Measurements from ENCODE around the gene VSIR. TPM values are rescaled to one million over a fixed set of nuclear protein-coding genes. Genes with fewer than 3 reads are reported as not detected.

The VSIR gene
- total RNA-seq, 1 donor from 2014 or later, result not detected

DNA sequence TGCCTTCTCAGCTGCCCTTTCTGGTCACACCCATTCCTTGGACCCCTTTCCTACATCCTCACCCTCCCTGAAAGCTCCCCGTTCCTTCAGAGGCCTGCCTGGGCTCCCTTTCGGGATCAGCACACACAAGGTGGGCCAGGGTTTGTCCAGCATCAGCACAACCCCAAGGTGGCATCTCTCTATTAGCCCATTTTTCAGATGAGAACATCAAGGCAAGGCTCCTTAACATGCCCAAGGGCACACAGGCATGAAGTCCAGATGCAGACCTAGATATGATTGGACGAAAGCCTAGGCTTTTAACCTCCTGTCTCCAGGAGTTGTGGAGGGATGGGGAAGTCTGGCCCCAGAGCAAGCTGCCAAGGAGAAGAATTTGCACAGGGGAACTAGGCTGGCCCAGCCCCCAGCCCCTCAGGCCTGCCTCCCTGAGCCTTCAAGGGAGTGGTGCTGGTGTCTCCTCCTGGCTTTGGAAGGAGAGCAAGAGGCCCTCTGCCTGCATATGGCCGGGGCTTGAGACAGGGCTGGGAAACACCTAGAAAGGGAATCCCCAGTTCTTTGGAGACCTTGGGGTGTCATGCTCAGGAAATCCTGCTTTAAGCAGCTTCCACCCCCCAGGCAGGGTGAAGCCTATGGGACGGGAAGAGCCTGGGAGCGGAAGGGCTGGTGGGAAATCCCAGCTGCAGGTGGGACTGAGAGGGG is 9.0 kb upstream of the VSIR start:
- H3K27ac Mint-ChIP-seq, result no peak overlapping the region
- peaks cover 7% of the 10 kb centered on the region for H3K27me3 Mint-ChIP-seq (ENCODE audit: insufficient read depth, low read depth)
- no peaks in the 10 kb centered on the region for H3K9me3 ChIP-seq (ENCODE audit: low read depth)
- H3K4me1 Mint-ChIP-seq, result peaks cover 7% of the 10 kb centered on the region
- H2AFZ ChIP-seq (replicated peaks), result no peak overlapping the region
- H3K9me3 Mint-ChIP-seq, result no peaks in the 10 kb centered on the region
- no peak for DNase-seq (ENCODE audit: low spot score)
- no peaks in the 10 kb centered on the region for H4K20me1 ChIP-seq (ENCODE audit: low read depth)
- H3K27ac ChIP-seq, result no peak overlapping the region
- no peaks in the 10 kb centered on the region for H3K36me3 ChIP-seq
- no peaks in the 10 kb centered on the region for H3F3A ChIP-seq (ENCODE audit: low read depth)
- H3K4me3 ChIP-seq, result no peak overlapping the region
- H3K36me3 Mint-ChIP-seq, result no peaks in the 10 kb centered on the region
- TF ChIP-seq EZH2phosphoT487 (IDR thresholded peaks at IDR 0.05), result no peak
- TF ChIP-seq, protein P1, sequence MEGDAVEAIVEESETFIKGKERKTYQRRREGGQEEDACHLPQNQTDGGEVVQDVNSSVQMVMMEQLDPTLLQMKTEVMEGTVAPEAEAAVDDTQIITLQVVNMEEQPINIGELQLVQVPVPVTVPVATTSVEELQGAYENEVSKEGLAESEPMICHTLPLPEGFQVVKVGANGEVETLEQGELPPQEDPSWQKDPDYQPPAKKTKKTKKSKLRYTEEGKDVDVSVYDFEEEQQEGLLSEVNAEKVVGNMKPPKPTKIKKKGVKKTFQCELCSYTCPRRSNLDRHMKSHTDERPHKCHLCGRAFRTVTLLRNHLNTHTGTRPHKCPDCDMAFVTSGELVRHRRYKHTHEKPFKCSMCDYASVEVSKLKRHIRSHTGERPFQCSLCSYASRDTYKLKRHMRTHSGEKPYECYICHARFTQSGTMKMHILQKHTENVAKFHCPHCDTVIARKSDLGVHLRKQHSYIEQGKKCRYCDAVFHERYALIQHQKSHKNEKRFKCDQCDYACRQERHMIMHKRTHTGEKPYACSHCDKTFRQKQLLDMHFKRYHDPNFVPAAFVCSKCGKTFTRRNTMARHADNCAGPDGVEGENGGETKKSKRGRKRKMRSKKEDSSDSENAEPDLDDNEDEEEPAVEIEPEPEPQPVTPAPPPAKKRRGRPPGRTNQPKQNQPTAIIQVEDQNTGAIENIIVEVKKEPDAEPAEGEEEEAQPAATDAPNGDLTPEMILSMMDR (IDR thresholded peaks at IDR 0.05), result no peak
- TF ChIP-seq EZH2 (IDR thresholded peaks at IDR 0.05), result no peak
- H3K4me1 ChIP-seq, result no peaks in the 10 kb centered on the region
- H3K79me2 ChIP-seq (ENCODE audit: low read depth), result no peaks in the 10 kb centered on the region
- H3K4me3 Mint-ChIP-seq, result no peak overlapping the region
- no peak overlapping the region for H3K4me2 ChIP-seq
- no peak overlapping the region for H3K9ac ChIP-seq
- no peaks in the 10 kb centered on the region for H3K27me3 ChIP-seq

DNA sequence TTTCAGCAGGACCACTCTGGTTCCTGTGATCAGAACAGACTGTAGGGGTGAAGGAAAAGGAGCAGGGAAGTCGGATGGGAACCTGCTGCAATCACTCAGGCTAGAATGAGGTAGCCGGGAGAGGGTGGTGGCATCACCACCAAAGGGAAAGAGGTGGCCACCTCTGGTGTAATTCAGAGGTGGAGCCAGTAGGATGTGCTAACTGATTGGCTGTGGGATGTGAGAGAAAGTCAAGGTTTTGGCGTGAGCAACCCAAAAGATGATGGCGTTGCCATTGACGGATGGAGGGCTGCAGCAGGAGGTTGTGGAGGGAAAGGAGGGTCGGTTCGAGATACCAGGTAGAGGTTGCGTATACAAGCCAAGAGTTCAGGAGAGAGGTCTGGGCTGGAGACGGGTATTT is 7.4 kb upstream of the VSIR start:
- no peak overlapping the region for H3K4me3 ChIP-seq
- no peaks in the 10 kb centered on the region for H3K27me3 ChIP-seq
- DNase-seq (ENCODE audit: low spot score), result no peak
- H3K36me3 ChIP-seq, result no peaks in the 10 kb centered on the region
- no peak overlapping the region for H3K27ac Mint-ChIP-seq
- no peak overlapping the region for H3K9ac ChIP-seq
- H3F3A ChIP-seq (ENCODE audit: low read depth), result no peaks in the 10 kb centered on the region
- H3K27ac ChIP-seq, result no peak overlapping the region
- no peak overlapping the region for H2AFZ ChIP-seq (replicated peaks)
- H3K4me3 Mint-ChIP-seq, result no peak overlapping the region
- H3K9me3 Mint-ChIP-seq, result no peaks in the 10 kb centered on the region
- no peak overlapping the region for H3K4me2 ChIP-seq
- H3K27me3 Mint-ChIP-seq (ENCODE audit: insufficient read depth, low read depth), result peaks cover 5% of the 10 kb centered on the region
- no peaks in the 10 kb centered on the region for H3K9me3 ChIP-seq (ENCODE audit: low read depth)
- no peaks in the 10 kb centered on the region for H3K79me2 ChIP-seq (ENCODE audit: low read depth)
- TF ChIP-seq, protein P1 (IDR thresholded peaks at IDR 0.05), result peak; percentile 11
- no peak for TF ChIP-seq EZH2phosphoT487 (IDR thresholded peaks at IDR 0.05)
- no peaks in the 10 kb centered on the region for H4K20me1 ChIP-seq (ENCODE audit: low read depth)
- H3K4me1 ChIP-seq, result no peaks in the 10 kb centered on the region
- no peaks in the 10 kb centered on the region for H3K36me3 Mint-ChIP-seq
- H3K4me1 Mint-ChIP-seq, result peaks cover 7% of the 10 kb centered on the region

DNA sequence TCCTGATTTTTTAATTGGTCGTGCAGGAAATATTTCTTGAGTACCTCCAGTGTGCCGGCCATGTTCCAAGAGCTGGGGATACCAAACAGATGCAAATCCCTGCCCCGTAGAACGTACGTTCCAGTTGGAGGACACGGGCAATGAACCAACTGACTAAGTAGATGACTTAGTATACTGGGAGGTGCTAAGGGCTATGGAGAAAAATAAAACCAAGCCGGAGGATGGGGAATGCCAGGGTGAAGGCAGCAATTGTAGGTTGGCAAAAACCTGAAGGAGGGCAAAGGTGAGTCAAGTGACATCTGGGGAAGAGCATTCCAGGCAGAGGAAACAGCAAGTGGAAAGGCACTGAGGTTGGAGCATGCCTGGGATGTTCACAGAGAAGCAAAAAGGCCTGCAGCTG is 6.8 kb upstream of the VSIR start:
- Histone ChIP-seq H3K27me3 (no peaks in the 10 kb centered on the region), H3K9me3 (ENCODE audit: low read depth) (no peaks in the 10 kb centered on the region), H4K20me1 (ENCODE audit: low read depth) (no peaks in the 10 kb centered on the region), H3F3A (ENCODE audit: low read depth) (no peaks in the 10 kb centered on the region), H3K4me3 (no peak overlapping the region), H3K36me3 (no peaks in the 10 kb centered on the region), H3K27ac (no peak overlapping the region), H2AFZ (replicated peaks) (no peak overlapping the region), H3K79me2 (ENCODE audit: low read depth) (no peaks in the 10 kb centered on the region), H3K4me2 (no peak overlapping the region), H3K4me1 (no peaks in the 10 kb centered on the region), H3K9ac (no peak overlapping the region)
- TF ChIP-seq EZH2phosphoT487 (IDR thresholded peaks at IDR 0.05), result no peak
- TF ChIP-seq, protein P1 (IDR thresholded peaks at IDR 0.05), result no peak
- Mint-ChIP-seq H3K36me3 (no peaks in the 10 kb centered on the region), H3K27ac (no peak overlapping the region), H3K4me1 (peaks cover 7% of the 10 kb centered on the region), H3K9me3 (no peaks in the 10 kb centered on the region), H3K4me3 (no peak overlapping the region), H3K27me3 (ENCODE audit: insufficient read depth, low read depth) (peaks cover 5% of the 10 kb centered on the region)
- no peak for DNase-seq (ENCODE audit: low spot score)

All from neural progenitor cell (in vitro differentiated cells).